H9 (cell line): ENCODE data around the gene TNKS1BP1. TPM values are rescaled to one million over a fixed set of nuclear protein-coding genes. Genes with fewer than 3 reads are reported as not detected.

Source experiments
- DNase-seq: peaks from one replicate; pipeline ENCODE4 v3.0.0-alpha.2; 2017
- H2AFZ ChIP-seq: one replicate; pipeline ENCODE4 v1.6.1; 2013; ENCODE audit warnings: mild to moderate bottlenecking, low read length, control low read depth, moderate library complexity
- H2AK5ac ChIP-seq: 2 replicates; pipeline ENCODE4 v1.6.1; 2013; ENCODE audit warnings: low read length, control low read depth, mixed read lengths; ENCODE audit not compliant: insufficient read length
- H2BK120ac ChIP-seq: one replicate; pipeline ENCODE4 v1.6.1; 2013; ENCODE audit warnings: low read depth, mild to moderate bottlenecking, low read length, control low read depth, inconsistent platforms; ENCODE audit not compliant: poor library complexity, severe bottlenecking
- H2BK12ac ChIP-seq: 2 replicates; pipeline ENCODE4 v1.6.1; 2013; ENCODE audit warnings: low read length, control low read depth, mixed read lengths, low read depth; ENCODE audit not compliant: insufficient read length
- H2BK15ac ChIP-seq: 2 replicates; pipeline ENCODE4 v1.6.1; 2013; ENCODE audit warnings: low read depth, low read length, control low read depth
- H2BK20ac ChIP-seq: one replicate; pipeline ENCODE4 v1.6.1; 2013; ENCODE audit warnings: low read depth, mild to moderate bottlenecking, low read length, control low read depth, inconsistent platforms; ENCODE audit not compliant: poor library complexity, severe bottlenecking
- H2BK5ac ChIP-seq: 2 replicates; pipeline ENCODE4 v1.6.1; 2013; ENCODE audit warnings: low read length, control low read depth, mixed read lengths; ENCODE audit not compliant: insufficient read length
- H3K14ac ChIP-seq: 2 replicates; pipeline ENCODE4 v1.6.1; 2013; ENCODE audit warnings: low read length, control low read depth; ENCODE audit not compliant: insufficient read depth
- H3K18ac ChIP-seq: 2 replicates; pipeline ENCODE4 v1.6.1; 2013; ENCODE audit warnings: low read depth, mild to moderate bottlenecking, mixed read lengths, low read length, control low read depth; ENCODE audit not compliant: insufficient read length
- H3K23ac ChIP-seq: 2 replicates; pipeline ENCODE4 v1.6.1; 2013; ENCODE audit warnings: low read length, control low read depth, mixed read lengths, low read depth; ENCODE audit not compliant: insufficient read length
- H3K23me2 ChIP-seq: 2 replicates; pipeline ENCODE4 v1.6.1; 2013; ENCODE audit warnings: low read depth, mild to moderate bottlenecking, mixed read lengths, low read length, control low read depth; ENCODE audit not compliant: insufficient read length, poor library complexity, severe bottlenecking
- H3K27ac ChIP-seq: 2 replicates; pipeline ENCODE4 v1.5.1; 2013; ENCODE audit warnings: low read length, control low read depth, mixed read lengths, low read depth; ENCODE audit not compliant: insufficient read length
- H3K27me3 ChIP-seq: 2 replicates; pipeline ENCODE4 v1.6.1; 2013; ENCODE audit warnings: low read length, control low read depth, inconsistent platforms; ENCODE audit not compliant: insufficient read depth
- H3K4ac ChIP-seq: 2 replicates; pipeline ENCODE4 v1.6.1; 2013; ENCODE audit warnings: low read depth, mild to moderate bottlenecking, control low read depth, inconsistent platforms, low read length, moderate library complexity
- H3K4me1 ChIP-seq: 2 replicates; pipeline ENCODE4 v1.6.1; 2013; ENCODE audit warnings: low read length, control low read depth, inconsistent platforms; ENCODE audit not compliant: insufficient read depth
- H3K4me2 ChIP-seq: 2 replicates; pipeline ENCODE4 v1.6.1; 2013; ENCODE audit warnings: low read length, control low read depth, mixed read lengths; ENCODE audit not compliant: insufficient read length, insufficient read depth
- H3K56ac ChIP-seq: 2 replicates; pipeline ENCODE4 v1.6.1; 2013; ENCODE audit warnings: low read depth, mild to moderate bottlenecking, mixed read lengths, low read length, control low read depth; ENCODE audit not compliant: insufficient read length
- H3K79me1 ChIP-seq: 2 replicates; pipeline ENCODE4 v1.6.1; 2013; ENCODE audit warnings: low read depth, mild to moderate bottlenecking, moderate library complexity, low read length, control low read depth, inconsistent platforms; ENCODE audit not compliant: insufficient read depth, poor library complexity, severe bottlenecking
- H3K79me2 ChIP-seq: 2 replicates; pipeline ENCODE4 v1.6.1; 2013; ENCODE audit warnings: low read length, control low read depth, inconsistent platforms; ENCODE audit not compliant: insufficient read depth
- H3K9ac ChIP-seq: 2 replicates; pipeline ENCODE4 v1.6.1; 2013; ENCODE audit warnings: low read length, control low read depth, mixed read lengths; ENCODE audit not compliant: insufficient read length; ENCODE audit errors: extremely low read depth
- H3K9me3 ChIP-seq: one replicate; pipeline ENCODE4 v1.6.1; 2013; ENCODE audit warnings: low read depth, low read length, inconsistent platforms; ENCODE audit not compliant: control insufficient read depth
- H3T11ph ChIP-seq: one replicate; pipeline ENCODE4 v1.6.1; 2013; ENCODE audit warnings: mild to moderate bottlenecking, low read length, control low read depth, inconsistent platforms
- H4K20me1 ChIP-seq: one replicate; pipeline ENCODE4 v1.6.1; 2013; ENCODE audit not compliant: control insufficient read depth, insufficient read length, insufficient read depth
- H4K5ac ChIP-seq: 2 replicates; pipeline ENCODE4 v1.6.1; 2013; ENCODE audit warnings: low read depth, mild to moderate bottlenecking, mixed read lengths, low read length, control low read depth; ENCODE audit not compliant: insufficient read length
- H4K8ac ChIP-seq: replicated peaks from 2 replicates; pipeline ENCODE4 v1.6.1; 2013; ENCODE audit warnings: low read length, control low read depth, mixed read lengths, low read depth; ENCODE audit not compliant: insufficient read length
- H4K91ac ChIP-seq: 2 replicates; pipeline ENCODE4 v1.6.1; 2013; ENCODE audit warnings: low read depth, mild to moderate bottlenecking, moderate library complexity, mixed read lengths, low read length, control low read depth; ENCODE audit not compliant: insufficient read length
- H3K27ac Mint-ChIP-seq, 3 experiments: 2 replicates in 2 of 3; 3 replicates in 1 of 3; pipeline ENCODE4 v1.8.0; 2020 to 2021; ENCODE audit warnings: mixed read lengths in 3 of 3, mild to moderate bottlenecking in 1 of 3, moderate library complexity in 1 of 3
- H3K27me3 Mint-ChIP-seq: 2 replicates; pipeline ENCODE4 v1.8.0; 2021; ENCODE audit warnings: low read depth, mild to moderate bottlenecking, moderate library complexity, mixed read lengths
- H3K36me3 Mint-ChIP-seq, 3 experiments: 2 replicates in 2 of 3; 3 replicates in 1 of 3; pipeline ENCODE4 v1.8.0; 2020 to 2021; ENCODE audit warnings: low read depth in 3 of 3, mixed read lengths in 3 of 3; ENCODE audit not compliant: insufficient read depth in 1 of 3
- H3K4me1 Mint-ChIP-seq, 2 experiments: 2 replicates each; pipeline ENCODE4 v1.8.0; 2020; ENCODE audit warnings: mixed read lengths in 2 of 2
- H3K4me3 Mint-ChIP-seq, 2 experiments: 2 replicates in 1 of 2; 3 replicates in 1 of 2; pipeline ENCODE4 v1.8.0; 2020 to 2021; ENCODE audit warnings: mild to moderate bottlenecking in 2 of 2, mixed read lengths in 2 of 2, moderate library complexity in 1 of 2
- H3K9me3 Mint-ChIP-seq, 2 experiments: 2 replicates in 1 of 2; 3 replicates in 1 of 2; pipeline ENCODE4 v1.8.0; 2020; ENCODE audit warnings: mild to moderate bottlenecking in 2 of 2, mixed read lengths in 2 of 2, moderate library complexity in 1 of 2
- CTCF ChIP-seq: fragments of 200-600 bp; sonication (generic); conservative IDR thresholded peaks from 3 replicates; pipeline ENCODE4 v1.8.0; 2021; ENCODE audit warnings: antibody characterized with exemption, mild to moderate bottlenecking
- WGBS: extraction: QIAGEN DNeasy Blood & Tissue Kit; methylation state at CpG from one replicate; pipeline ENCODE4 v1.1.7; 2013; ENCODE audit warnings: missing lambda C conversion rate, low lambda C conversion rate, mixed read lengths; ENCODE audit not compliant: insufficient read length; ENCODE audit errors: extremely low coverage; 5-methylcytosine and 5-hydroxymethylcytosine counted together
- total RNA-seq: library from RNA; stranded (reverse); gene quantifications from 2 replicates; pipeline ENCODE4 v1.2.1, GENCODE V29; 2021

TNKS1BP1 gene
- total RNA-seq, 1 experiment from 2014 or later = 130 TPM

- peaks cover 0 to 4% (median 0%) of the 10 kb centered on the region in 3 experiments; a peak in 2 of 7 replicates for H3K36me3 Mint-ChIP-seq
- Histone ChIP-seq H2AK5ac (no peak overlapping the region), H4K20me1 (no peaks in the 10 kb centered on the region), H2BK120ac (no peak overlapping the region), H2AFZ (no peak overlapping the region), H3K27ac (no peak overlapping the region), H2BK20ac (no peak overlapping the region), H3K79me1 (no peaks in the 10 kb centered on the region), H3K18ac (no peak overlapping the region), H3K56ac (no peak overlapping the region), H3K4me2 (no peak overlapping the region), H3K27me3 (no peaks in the 10 kb centered on the region; the same call in 1 of the 2 replicates), H3K4me1 (peaks cover 5% of the 10 kb centered on the region; the same call in 1 of the 2 replicates), H4K8ac (no peak overlapping the region), H3K14ac (no peak overlapping the region), H3T11ph (no peak overlapping the region), H2BK12ac (no peak overlapping the region), H3K79me2 (no peaks in the 10 kb centered on the region), H3K23ac (no peak overlapping the region), H3K4ac (no peak overlapping the region), H2BK5ac (no peak overlapping the region), H4K5ac (no peak overlapping the region), H3K9me3 (no peaks in the 10 kb centered on the region), H3K9ac (no peak overlapping the region), H2BK15ac (no peak overlapping the region), H4K91ac (no peak overlapping the region), H3K23me2 (no peaks in the 10 kb centered on the region)
- no peak for TF ChIP-seq CTCF
- peaks cover 44 to 47% of the 10 kb centered on the region in 2 experiments for H3K4me1 Mint-ChIP-seq
- DNase-seq = no peak
- H3K9me3 Mint-ChIP-seq = no peaks in the 10 kb centered on the region
- H3K27ac Mint-ChIP-seq = no peak overlapping the region
- H3K27me3 Mint-ChIP-seq = peaks cover 3% of the 10 kb centered on the region
- H3K4me3 Mint-ChIP-seq = no peak overlapping the region
- no CpG with 5 or more reads among the region's 3 CpGs for WGBS
These were observed 36.9 kb downstream of the TNKS1BP1 start for GRCh38 chr11:57287884-57288283.
